Stimulated activated CD8-positive, alpha-beta memory T cell treated with anti-CD3 and anti-CD28 coated beads, Interleukin-7, amount 100 ng/mL, for 4 hours (primary cell): Measurements from ENCODE around the gene CARD19.

Source experiments
- DNase-seq, 2 donors: peaks; one replicate each; pipeline ENCODE4 v3.0.0-alpha.2; 2020; ENCODE audit warnings: low read depth in 2 of 2

The CARD19 gene

DNA sequence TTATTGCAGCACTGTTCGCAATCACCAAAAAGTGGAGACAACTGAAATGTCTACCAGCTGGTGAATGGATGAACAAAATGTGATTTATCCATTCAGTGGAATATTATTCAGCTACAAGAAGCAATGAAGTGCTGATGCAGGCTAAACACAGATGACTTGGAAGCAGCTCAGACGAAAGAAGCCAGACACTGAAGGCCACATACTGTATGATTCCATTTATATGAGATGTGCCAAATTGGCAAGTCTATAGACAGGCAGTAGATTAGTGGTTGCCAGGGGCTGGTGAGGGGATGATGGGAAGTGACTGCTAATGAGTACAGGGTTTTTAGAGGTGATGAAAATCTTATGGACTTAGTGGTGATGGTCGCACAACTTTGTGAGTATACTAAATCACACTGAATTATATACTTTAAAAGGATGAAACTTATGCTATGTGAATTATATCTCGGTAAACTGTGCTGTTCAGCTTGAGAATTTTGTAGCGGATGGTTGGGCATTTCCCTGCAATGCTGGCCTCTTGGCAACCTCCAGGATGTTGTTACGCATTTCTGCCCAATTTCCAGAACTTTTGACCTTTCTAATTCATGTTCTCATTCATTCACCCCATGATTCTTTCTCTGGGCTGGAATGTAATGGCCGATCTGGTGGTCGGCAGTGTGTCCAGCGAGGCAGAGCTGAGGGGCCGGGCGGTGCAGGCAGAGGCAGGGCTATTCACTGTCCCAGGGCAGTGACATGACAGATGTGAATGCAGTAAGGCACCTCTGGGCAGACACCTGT lies 66.0 kb downstream of the CARD19 start:
- no peak for DNase-seq
